Stimulated activated CD4-positive, alpha-beta T cell treated with anti-CD3 and anti-CD28 coated beads, Interleukin-1b, Interleukin-23, amount 100 ng/mL, for 24 hours (primary cell): Measurements from ENCODE around the gene AK1.
"Not testable (repeated sequence)": the region's sequence is repeated elsewhere in the genome, so short reads cannot be mapped to it uniquely, and the experiment has no call there.

Experiments
- DNase-seq, 4 experiments: peaks; one replicate each; pipeline ENCODE4 v3.0.0-alpha.2; 2020; ENCODE audit warnings: low read depth in 4 of 4, low spot score in 1 of 4

The AK1 gene

DNA sequence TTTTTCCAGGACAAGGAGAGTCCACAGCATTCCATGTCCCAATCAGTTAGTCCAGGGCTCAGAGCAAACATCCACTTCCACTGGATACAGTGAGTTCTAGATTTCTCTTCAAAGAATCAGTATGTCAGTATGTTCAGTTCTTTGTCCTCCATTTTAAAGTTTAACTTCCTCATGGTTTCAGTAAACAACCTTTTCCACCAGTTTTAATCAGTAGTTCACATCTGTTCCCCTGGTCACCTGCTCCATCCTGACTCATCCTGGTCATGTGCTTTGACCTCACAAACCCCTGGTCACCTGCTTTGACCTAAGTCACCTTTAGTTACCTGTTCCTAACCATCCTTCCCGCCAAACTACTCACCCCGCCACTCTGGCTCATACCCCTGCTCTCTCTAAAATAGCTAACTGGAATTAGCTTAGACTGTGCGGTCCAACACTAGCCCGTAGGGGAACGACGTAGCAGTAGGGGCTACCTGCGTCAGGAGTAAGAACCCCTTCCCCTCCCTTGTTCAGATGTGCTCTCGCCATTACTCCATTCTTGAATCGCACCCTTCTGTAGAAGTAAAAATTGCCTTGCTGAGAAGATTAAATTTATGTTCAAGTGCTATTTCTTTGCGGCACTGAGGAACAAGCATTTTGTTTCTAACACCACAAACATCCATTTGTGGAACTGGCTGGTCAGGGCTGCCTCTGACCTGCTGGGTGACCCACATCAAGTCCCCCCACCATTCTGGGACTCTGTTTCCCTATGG lies 28.5 kb downstream of the AK1 start:
- no peak for DNase-seq

GRCh38 chr9:127847833-127848755 lies 29.4 kb downstream of the AK1 start:
- DNase-seq: no peak

DNA sequence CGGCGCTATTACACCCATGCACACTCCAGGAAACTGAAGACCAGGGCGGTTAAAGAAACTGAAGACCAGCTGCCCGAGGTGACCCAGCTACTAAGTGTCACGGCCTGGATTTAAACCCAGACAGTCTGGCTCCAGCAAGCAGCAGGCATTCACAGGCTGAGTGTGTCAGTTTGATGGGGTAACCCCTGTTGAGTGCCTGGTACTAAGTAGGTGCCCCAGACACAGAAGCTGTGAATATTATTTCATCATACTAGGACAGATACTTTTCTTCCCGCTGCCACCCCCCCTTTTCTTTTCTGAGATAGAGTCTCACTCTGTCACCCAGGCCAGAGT lies 30.3 kb downstream of the AK1 start:
- DNase-seq: no peak

GRCh38 chr9:127846443-127847177 lies 30.9 kb downstream of the AK1 start:
- no peak for DNase-seq

GRCh38 chr9:127845619-127846018 lies 31.9 kb downstream of the AK1 start:
- not testable (repeated sequence) for DNase-seq

- DNase-seq: no peak
Measured at GRCh38 chr9:127844821-127845359, 32.6 kb downstream of the AK1 start.

- no peak for DNase-seq
Measured at GRCh38 chr9:127841087-127841835, 36.2 kb downstream of the AK1 start.

DNA sequence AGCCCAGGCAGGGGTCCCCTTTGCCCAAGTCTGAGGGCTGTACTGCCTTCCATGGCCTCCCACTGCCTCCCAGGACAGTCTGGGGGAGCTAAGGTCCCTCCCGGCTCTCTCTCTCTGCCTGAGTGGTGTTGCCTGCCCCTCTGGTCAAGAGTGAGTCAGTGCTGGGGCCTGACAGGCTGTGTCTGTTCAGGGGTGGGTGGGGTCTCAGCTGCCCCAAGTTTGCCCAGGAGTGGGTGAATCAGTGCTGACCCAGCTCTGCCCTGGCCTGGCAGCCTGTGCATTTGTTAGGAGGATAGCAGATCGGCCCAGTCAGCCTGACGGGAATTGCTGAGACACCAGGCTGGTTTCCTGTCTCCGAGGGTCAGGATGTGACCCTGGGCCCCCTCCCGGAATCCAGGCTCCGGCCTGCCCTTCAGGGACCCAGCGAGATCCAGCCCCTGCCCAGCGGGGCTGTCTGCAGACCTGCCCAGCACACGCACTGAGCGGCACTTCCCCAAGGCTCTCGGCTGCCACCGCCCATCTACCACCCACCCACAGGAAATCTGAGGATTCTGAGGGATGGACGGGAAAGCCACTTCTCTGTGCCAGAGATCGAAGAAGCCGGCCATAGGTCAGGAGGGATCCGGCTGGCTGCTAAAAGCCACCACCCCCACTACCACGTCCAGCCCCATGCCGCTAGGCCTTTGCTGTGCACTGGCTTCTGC lies 38.9 kb downstream of the AK1 start:
- DNase-seq: no peak

GRCh38 chr9:127837346-127837745 lies 40.1 kb downstream of the AK1 start:
- no peak for DNase-seq

DNA sequence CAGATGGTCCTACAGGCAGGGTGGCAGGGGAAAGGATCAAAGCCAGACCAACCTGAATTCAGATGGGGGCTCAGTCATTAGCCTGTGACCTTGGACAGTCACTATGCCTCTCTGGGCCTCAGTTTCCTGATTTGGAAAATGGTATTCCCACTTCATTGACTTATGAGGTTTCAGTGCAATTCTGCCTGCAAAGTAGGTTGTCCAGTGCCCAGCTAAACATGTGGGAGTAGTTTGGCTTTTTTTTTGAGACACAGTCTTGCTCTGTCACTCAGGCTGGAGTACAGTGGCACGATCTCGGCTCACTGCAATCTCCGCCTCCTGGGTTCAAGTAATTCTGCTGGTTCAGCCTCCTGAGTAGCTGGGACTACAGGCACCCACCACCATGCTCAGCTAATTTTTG lies 40.9 kb downstream of the AK1 start:
- not testable (repeated sequence) for DNase-seq

DNA sequence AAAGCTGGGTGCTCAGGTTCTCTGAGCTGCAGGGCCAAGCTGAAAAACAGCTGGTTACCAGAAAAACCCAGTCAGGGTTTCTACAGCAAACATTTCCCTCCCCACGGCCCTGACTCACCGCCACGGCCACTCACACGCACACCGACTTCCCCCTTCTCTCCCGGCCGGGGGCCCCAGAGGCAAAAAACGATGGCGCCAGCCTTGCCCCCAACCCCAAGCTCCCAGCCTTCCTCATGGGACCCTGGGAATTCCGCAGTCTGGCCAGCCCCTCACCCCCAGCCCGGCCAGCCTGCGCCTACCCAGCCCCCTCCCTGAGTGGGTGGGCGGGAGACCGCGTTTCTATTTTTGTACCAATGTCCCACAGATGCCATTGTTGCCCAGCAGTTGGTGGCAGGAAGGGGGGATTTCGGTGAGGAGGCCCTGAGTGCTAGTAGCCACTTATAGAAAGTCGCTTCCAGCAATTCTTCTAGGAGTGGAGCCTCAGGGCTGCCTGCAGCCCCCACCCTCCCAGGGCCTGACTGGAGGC lies 41.4 kb downstream of the AK1 start:
- no peak for DNase-seq

DNA sequence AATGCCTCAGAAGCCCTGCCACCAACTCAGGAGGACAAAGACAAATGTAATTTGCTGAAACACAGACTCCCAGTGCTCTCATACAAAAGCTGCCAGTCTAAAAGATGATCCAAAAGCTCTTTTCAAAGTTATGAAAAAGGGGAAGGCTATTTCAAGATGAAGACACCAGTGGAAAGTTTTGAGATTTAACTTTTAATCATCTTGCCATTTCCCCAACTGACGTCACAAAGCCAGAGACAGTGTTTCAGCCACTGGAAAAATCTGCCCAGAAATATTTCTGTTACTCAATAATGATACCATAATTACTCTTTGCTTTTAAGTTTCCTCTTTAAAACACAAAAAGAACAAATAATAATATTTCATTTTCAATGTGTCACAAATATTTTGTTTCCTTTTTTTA lies 43.9 kb downstream of the AK1 start:
- no peak for DNase-seq

DNA sequence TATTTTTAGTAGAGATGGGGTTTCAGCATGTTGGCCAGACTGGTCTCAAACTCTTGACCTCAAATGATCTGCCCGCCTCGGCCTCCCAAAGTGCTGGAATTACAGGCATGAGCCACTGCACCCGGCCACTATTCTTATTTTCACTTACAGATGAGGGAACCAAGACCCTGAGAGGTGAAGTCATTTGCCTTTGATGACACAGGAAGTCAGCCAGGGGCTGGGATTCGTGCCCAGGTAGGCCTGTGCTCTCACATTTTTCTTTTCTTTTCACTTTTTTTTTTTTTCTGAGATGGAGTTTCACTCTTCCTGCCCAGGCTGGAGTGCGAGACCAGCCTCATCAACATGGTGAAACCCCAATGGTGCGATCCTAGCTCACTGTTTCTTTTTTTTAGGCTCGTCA lies 45.2 kb downstream of the AK1 start:
- DNase-seq: no peak

GRCh38 chr9:127829205-127829906 lies 48.1 kb downstream of the AK1 start:
- DNase-seq: no peak

DNA sequence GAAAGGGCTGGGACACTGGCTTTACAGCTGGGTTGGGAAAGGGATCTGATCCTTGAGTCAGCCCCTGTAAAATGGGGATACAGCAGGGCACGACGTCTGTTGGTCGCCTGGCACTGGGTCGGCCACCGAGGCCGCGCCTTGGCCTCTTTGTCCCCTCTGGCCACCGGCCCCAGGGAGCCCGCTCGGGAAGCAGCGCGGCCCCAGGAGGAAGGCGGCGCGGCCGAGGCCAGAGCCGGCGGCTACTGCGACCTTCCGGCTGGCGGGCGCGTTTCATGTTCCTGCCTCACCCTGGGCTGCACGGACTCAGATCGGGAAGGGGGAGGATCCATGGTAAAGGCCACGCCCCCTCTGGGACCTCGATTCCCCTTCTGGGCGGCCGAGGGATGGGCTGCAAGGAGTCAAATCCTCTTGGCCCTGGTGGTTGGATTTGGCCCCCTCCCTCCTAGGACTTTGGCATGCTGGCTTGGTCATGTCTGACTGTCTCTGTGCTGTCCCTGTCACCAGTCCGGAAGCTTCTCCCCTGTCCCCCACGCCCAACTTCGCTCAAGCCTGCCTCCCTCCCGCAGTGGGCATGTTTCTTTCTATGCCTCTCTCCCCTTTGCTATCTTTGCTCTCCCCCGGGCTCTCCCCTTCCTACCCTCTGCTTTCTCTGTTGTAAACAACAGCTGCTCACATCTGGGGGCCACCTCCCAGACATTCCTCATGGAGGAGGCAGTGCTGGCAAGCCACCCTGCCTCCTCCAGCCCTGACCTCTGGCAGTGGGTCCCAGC lies 49.0 kb downstream of the AK1 start:
- no peak for DNase-seq

DNA sequence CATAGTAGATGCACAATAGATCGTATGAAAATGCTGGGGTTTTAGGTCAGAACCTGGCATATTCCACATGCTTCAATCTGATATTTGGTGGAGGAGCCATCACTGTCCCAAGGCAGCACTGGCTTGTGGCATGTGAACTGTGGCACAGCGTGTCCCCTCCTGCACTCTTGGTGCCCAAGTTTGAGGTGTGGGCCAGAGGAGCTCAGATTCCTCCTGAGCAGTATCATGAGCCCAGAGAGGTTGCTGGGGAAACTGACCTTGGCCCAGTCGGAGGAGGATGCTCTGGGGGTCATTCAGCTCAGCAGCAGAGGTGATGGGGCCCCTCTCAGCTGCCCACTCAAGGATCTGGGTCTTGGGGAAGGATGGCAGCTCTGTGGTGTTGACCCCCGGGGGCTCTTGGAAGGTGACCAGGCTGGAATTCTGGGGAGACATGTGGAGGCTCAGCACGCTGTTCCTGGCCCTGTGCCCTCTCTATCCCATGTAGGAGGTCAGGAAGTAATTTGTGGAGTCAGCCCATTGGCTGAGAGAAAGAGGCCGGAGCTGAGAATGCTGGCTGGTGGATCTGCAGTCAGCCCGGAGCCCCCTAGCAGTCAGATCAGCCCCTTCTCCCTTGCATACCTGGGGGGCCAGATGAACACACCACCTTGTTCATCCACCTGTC lies 51.1 kb downstream of the AK1 start:
- DNase-seq: no peak

DNA sequence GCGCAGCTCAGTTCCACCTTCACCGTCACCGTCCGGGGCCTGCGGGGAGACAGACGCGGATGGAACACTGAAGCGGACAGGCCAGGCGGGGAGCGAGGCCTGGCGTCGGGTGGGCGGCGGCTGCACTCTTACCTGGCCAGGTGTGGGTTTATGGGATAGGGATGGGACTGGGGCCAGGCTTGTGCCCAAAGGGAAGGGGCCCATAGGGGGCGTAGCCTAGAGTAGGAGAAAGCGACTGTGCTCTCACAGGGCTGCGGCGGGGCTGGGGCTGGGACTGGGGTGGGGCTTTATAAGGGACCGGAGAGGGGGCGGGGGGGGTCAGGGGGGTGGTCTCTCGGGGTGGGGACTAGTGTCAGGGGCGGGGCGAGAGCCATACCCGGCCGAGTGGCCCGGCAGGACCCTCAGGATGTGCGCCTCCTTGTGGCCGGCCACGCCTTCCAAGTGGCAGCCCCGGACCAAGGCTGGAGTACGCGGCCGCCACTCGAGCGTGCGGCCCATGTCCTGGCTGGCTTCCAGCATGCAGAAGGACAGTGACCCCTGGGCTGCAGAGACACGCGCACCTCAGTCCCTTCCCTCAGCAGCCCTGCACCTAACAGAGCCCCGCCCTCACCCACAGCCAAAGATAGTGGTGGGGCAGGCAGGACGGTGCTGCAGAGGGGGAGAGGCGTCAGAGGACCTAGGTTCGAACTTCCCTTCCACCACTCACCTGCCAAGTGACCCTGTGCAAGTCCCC lies 52.0 kb downstream of the AK1 start:
- DNase-seq: no peak
